Cardiac muscle cell (in vitro differentiated cells and primary cell): ENCODE measurements around the gene LRMDA. TPM values are rescaled to one million over a fixed set of nuclear protein-coding genes. Genes with fewer than 3 reads are reported as not detected.
A peak's percentile ranks its signal among the peaks of the same experiment; 100 is the strongest.

Experiments used
- DNase-seq, 2 donors: peaks; one replicate each; pipeline versions ENCODE4 v3.0.0 to v3.0.0-alpha.2; 2010 to 2017; ENCODE audit warnings: low read depth in 1 of 2, low spot score in 1 of 2
- H3K27ac ChIP-seq: fragments of 200-600 bp; sonication (generic); 2 replicates; pipeline ENCODE4 v1.5.1; 2016
- H3K27me3 ChIP-seq: fragments of 200-600 bp; sonication (generic); 2 replicates; pipeline ENCODE4 v1.6.0; 2016; ENCODE audit warnings: control low read depth
- H3K36me3 ChIP-seq: fragments of 200-600 bp; sonication (generic); 2 replicates; pipeline ENCODE4 v1.5.1; 2016; ENCODE audit warnings: control low read depth
- H3K4me1 ChIP-seq: fragments of 200-600 bp; sonication (generic); 2 replicates; pipeline ENCODE4 v1.8.1; 2017; ENCODE audit warnings: low read depth, mild to moderate bottlenecking, mixed run types
- H3K4me3 ChIP-seq: fragments of 200-600 bp; sonication (generic); 2 replicates; pipeline ENCODE4 v1.5.1; 2016; ENCODE audit warnings: mild to moderate bottlenecking
- H3K9me3 ChIP-seq: fragments of 200-600 bp; sonication (generic); 2 replicates; pipeline ENCODE4 v1.5.1; 2017; ENCODE audit warnings: low read depth, mild to moderate bottlenecking, control low read depth
- polyA plus RNA-seq: library from polyadenylated mRNA; unstranded; fragments of >200 nt; fragmentation: Nextera tagmentation; extraction: Ambion mirVana; gene quantifications from 2 replicates; pipeline ENCODE4 v1.2.1, GENCODE V29; 2016
- total RNA-seq: library from RNA; depleted of rRNA; stranded (reverse); fragments of >200 nt; gene quantifications from 2 replicates; pipeline ENCODE4 v1.2.3, GENCODE V29; 2016
- TF ChIP-seq, protein P1 (sequence below): IDR thresholded peaks from 2 replicates; pipeline ENCODE4 v1.5.1; 2012; ENCODE audit warnings: low read depth, mild to moderate bottlenecking, low read length

LRMDA gene
- total and polyA plus RNA-seq, 2 experiments from 2014 or later, result 6.2 to 11.7 TPM

DNA sequence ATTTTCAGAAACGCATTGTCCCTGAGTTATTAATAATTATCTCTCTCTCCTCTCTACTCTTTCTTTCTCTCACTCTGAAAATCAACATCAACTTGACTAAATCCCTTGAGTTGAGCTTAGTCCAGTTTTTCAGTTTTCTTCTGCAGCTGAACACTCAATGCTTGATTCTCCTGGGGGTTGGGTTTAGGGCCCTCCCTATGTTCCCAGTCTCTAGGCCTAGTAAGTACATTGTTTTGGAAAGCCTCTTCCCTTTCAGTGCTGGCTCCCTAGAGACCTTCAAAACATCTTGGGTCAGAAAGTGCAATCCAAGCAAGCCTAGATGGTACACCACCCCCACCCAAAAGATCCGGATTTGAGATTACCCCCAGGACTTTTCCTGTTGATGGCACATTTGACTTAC lies 488.5 kb downstream of the LRMDA start:
- TF ChIP-seq, protein P1, sequence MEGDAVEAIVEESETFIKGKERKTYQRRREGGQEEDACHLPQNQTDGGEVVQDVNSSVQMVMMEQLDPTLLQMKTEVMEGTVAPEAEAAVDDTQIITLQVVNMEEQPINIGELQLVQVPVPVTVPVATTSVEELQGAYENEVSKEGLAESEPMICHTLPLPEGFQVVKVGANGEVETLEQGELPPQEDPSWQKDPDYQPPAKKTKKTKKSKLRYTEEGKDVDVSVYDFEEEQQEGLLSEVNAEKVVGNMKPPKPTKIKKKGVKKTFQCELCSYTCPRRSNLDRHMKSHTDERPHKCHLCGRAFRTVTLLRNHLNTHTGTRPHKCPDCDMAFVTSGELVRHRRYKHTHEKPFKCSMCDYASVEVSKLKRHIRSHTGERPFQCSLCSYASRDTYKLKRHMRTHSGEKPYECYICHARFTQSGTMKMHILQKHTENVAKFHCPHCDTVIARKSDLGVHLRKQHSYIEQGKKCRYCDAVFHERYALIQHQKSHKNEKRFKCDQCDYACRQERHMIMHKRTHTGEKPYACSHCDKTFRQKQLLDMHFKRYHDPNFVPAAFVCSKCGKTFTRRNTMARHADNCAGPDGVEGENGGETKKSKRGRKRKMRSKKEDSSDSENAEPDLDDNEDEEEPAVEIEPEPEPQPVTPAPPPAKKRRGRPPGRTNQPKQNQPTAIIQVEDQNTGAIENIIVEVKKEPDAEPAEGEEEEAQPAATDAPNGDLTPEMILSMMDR, result no peak
- no peaks in the 10 kb centered on the region for H3K36me3 ChIP-seq
- DNase-seq, result no peak
- H3K4me3 ChIP-seq, result no peak overlapping the region
- no peaks in the 10 kb centered on the region for H3K4me1 ChIP-seq
- no peak overlapping the region for H3K27ac ChIP-seq
- no peaks in the 10 kb centered on the region for H3K9me3 ChIP-seq
- H3K27me3 ChIP-seq, result no peaks in the 10 kb centered on the region

DNA sequence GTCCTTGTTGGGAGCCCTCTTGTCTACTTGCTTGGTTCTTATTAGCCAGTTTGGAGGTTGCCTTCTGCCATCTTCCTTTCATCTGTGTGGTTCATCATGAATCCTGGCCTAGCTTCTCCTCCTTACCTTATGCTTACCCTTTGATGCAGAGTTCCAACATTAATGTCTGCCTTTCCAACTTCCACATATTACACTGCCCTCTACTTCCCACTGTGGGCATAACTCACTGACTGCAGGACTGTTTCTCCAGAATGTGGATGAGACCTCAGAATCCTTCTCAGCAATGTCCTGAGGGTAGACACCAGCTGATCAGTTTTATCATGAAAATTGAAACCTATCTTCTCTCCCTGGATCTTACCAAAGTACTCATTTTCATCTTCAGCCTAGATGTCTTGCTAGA lies 491.0 kb downstream of the LRMDA start:
- no peaks in the 10 kb centered on the region for H3K27me3 ChIP-seq
- TF ChIP-seq, protein P1, result peak; percentile 47
- no peaks in the 10 kb centered on the region for H3K4me1 ChIP-seq
- H3K36me3 ChIP-seq, result no peaks in the 10 kb centered on the region
- H3K4me3 ChIP-seq, result no peak overlapping the region
- no peak overlapping the region for H3K27ac ChIP-seq
- DNase-seq, result peak in 1 of 2 donors; percentile 46
- H3K9me3 ChIP-seq, result no peaks in the 10 kb centered on the region

DNA sequence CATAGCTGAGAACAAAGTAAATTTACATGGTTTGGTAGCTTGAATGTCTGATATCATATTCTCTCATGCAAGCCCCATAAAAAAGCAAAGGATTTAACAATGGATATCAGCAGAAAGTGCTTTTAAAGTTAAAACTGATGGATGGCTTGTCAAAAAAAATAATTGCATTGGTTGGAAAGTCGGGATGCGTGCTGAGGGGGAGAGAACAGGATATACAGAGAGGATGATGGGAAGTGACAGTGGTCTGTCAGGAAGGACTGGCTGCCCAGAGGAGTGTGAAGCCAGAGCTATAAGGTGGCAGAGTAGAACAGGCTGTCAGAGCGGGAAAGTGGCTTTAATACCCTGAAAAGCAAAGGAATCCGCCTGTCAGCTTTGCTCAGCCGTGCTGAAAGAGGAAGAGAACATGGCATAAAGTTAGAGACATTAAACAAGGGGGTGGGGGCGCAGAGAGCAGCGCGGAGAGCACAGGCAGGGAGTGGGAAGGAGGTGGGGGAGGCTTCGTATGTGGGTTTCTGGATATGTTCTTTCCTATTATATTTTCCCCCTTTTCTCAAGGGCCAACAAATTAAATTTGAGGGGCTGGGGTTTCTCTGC lies 493.0 kb downstream of the LRMDA start:
- DNase-seq, result no peak
- TF ChIP-seq, protein P1, result no peak
- Histone ChIP-seq H3K27ac (no peak overlapping the region), H3K27me3 (no peaks in the 10 kb centered on the region), H3K9me3 (no peaks in the 10 kb centered on the region), H3K36me3 (no peaks in the 10 kb centered on the region), H3K4me1 (no peaks in the 10 kb centered on the region), H3K4me3 (no peak overlapping the region)

GRCh38 chr10:75925999-75926398 lies 494.6 kb downstream of the LRMDA start:
- H3K27me3 ChIP-seq, result no peaks in the 10 kb centered on the region
- no peak for DNase-seq

DNA sequence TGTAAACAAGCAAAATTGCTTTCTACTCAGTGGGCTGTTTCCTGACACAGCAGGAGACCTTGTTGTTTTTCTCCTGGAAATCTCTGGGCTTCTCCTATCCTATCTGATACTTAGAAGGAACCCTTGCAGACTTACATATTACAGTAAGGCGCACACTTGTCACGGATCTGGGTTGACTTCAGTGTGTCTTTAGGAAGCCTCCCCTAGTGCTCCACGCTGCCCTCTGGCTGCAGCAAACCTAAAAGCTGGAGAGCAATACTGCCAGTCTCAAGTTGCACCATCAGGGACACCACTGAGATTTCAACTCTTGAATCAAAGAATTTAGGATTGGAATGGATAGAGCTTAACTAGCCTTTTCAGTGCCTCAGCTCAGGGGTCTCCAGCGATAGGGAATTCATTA lies 495.3 kb downstream of the LRMDA start:
- TF ChIP-seq, protein P1, result peak; percentile 82
- peak; percentile 62 to 77 for DNase-seq
- H3K4me3 ChIP-seq, result no peak overlapping the region
- no peaks in the 10 kb centered on the region for H3K36me3 ChIP-seq
- H3K27me3 ChIP-seq, result no peaks in the 10 kb centered on the region
- H3K27ac ChIP-seq, result no peak overlapping the region
- no peaks in the 10 kb centered on the region for H3K9me3 ChIP-seq
- no peaks in the 10 kb centered on the region for H3K4me1 ChIP-seq

More at GRCh38 chr10:75925999-75926398, 494.6 kb downstream of the LRMDA start:
- no peaks in the 10 kb centered on the region for H3K36me3 ChIP-seq
- no peak overlapping the region for H3K27ac ChIP-seq
- H3K4me3 ChIP-seq, result no peak overlapping the region
- no peaks in the 10 kb centered on the region for H3K9me3 ChIP-seq
- TF ChIP-seq, protein P1, result no peak
- H3K4me1 ChIP-seq, result no peaks in the 10 kb centered on the region
